BJ (cell line): ENCODE data around the gene RAB34. TPM values are rescaled to one million over a fixed set of nuclear protein-coding genes. Genes with fewer than 3 reads are reported as not detected.

ENCODE experiments used
- CTCF ChIA-PET: fragments of 350-600 bp; formaldehyde crosslinking; extraction: SDS; loops from one replicate; lab custom pipeline; 2021; ENCODE audit warnings: antibody characterized with exemption, inconsistent platforms; lab: Yijun Ruan, JAX
- POLR2A ChIA-PET: fragments of 300-600 bp; sonication (Branson Sonifier 250); formaldehyde crosslinking; extraction: SDS; loops from one replicate; lab custom pipeline; 2021; ENCODE audit warnings: antibody characterized with exemption; lab: Charles Lee
- DNase-seq: peaks from one replicate; pipeline ENCODE4 v3.0.0-alpha.2; 2011; ENCODE audit warnings: low read depth
- H3K27me3 ChIP-seq: 2 replicates; pipeline ENCODE4 v1.6.0; 2011; ENCODE audit warnings: low read length; ENCODE audit not compliant: control insufficient read depth, insufficient read depth
- H3K36me3 ChIP-seq: 2 replicates; pipeline ENCODE4 v1.5.1; 2011; ENCODE audit warnings: low read length; ENCODE audit not compliant: control insufficient read depth, insufficient read depth
- H3K4me3 ChIP-seq: 2 replicates; pipeline ENCODE4 v1.5.1; 2011; ENCODE audit warnings: low read depth, mild to moderate bottlenecking, control low read depth, low read length
- CTCF ChIP-seq: IDR thresholded peaks from 2 replicates; pipeline ENCODE4 v1.5.1; 2011; ENCODE audit warnings: low read depth, mild to moderate bottlenecking, control low read depth, inconsistent platforms, low read length, moderate library complexity; ENCODE audit not compliant: insufficient read depth
- polyA plus RNA-seq: library from polyadenylated mRNA; depleted of rRNA; stranded (reverse); fragments of >200 nt; gene quantifications from 2 replicates; pipeline ENCODE4 v1.2.3, GENCODE V29; 2011

RAB34 gene
- polyA plus RNA-seq, 1 experiment, result 473 TPM

- Histone ChIP-seq H3K27me3 (no peaks in the 10 kb centered on the region), H3K4me3 (no peak overlapping the region), H3K36me3 (peaks cover 7% of the 10 kb centered on the region)
- no peak for TF ChIP-seq CTCF
- POLR2A ChIA-PET, result no interaction called here
- CTCF ChIA-PET, result interaction anchor here (0.6 to 2.3 kb wide), 3 partner anchors 9 to 202 kb away, joined by 3 to 8 read pairs (median 3); partner anchors contain the start of gene TLCD1
- DNase-seq, result no peak
These were observed 11.0 kb downstream of the RAB34 start for GRCh38 chr17:28706471-28707338.

- POLR2A ChIA-PET, result no interaction called here
- H3K4me3 ChIP-seq, result no peak overlapping the region
- peaks cover 16% of the 10 kb centered on the region for H3K36me3 ChIP-seq
- no peaks in the 10 kb centered on the region for H3K27me3 ChIP-seq
- CTCF ChIA-PET, result interaction anchor here (0.7 to 2.3 kb wide), 3 partner anchors 10 to 45 kb away, joined by 3 to 8 read pairs (median 3); partner anchors contain the start of gene TLCD1
- no peak for DNase-seq
- TF ChIP-seq CTCF, result no peak
These were observed 11.8 kb downstream of the RAB34 start for GRCh38 chr17:28705728-28706334.

GRCh38 chr17:28705074-28705659 is 12.5 kb downstream of the RAB34 start:
- Histone ChIP-seq H3K4me3 (no peak overlapping the region), H3K36me3 (peaks cover 22% of the 10 kb centered on the region), H3K27me3 (no peaks in the 10 kb centered on the region)
- TF ChIP-seq CTCF, result no peak
- DNase-seq, result no peak
- ChIA-PET POLR2A (no interaction called here), CTCF (interaction anchor here (1.1 to 2.3 kb wide), 2 partner anchors 21 to 46 kb away, joined by 3 to 8 read pairs; partner anchors contain the start of gene TLCD1)

- ChIA-PET CTCF (interaction anchor here (2.3 kb wide), 1 partner anchor 22 kb away, joined by 8 read pairs; the partner anchor contains the start of gene TLCD1), POLR2A (no interaction called here)
- H3K36me3 ChIP-seq, result peaks cover 28% of the 10 kb centered on the region
- no peaks in the 10 kb centered on the region for H3K27me3 ChIP-seq
- DNase-seq, result no peak
- TF ChIP-seq CTCF, result no peak
- H3K4me3 ChIP-seq, result no peak overlapping the region
These were observed 13.3 kb downstream of the RAB34 start for GRCh38 chr17:28704219-28704858.
